BLaER1 treated with 17β-estradiol and CSF1 and Interleukin-3, amounts not matched to agents 10 nM and 100 nM (cell line): Measurements from ENCODE around the gene MAPK7.

ENCODE experiments used
- H3K27ac ChIP-seq, 11 experiments: shearing (Covaris generic); formaldehyde crosslinking; 2 replicates each; pipeline ENCODE4 v1.8.1; 2022
- H3K27me3 ChIP-seq, 11 experiments: shearing (Covaris generic); formaldehyde crosslinking; 2 replicates each; pipeline ENCODE4 v1.8.1; 2022
- H3K36me3 ChIP-seq, 11 experiments: shearing (Covaris generic); formaldehyde crosslinking; 2 replicates each; pipeline ENCODE4 v1.8.1; 2022
- H3K4me1 ChIP-seq, 10 experiments: shearing (Covaris generic); formaldehyde crosslinking; 2 replicates each; pipeline ENCODE4 v1.8.1; 2022
- H3K4me2 ChIP-seq, 11 experiments: shearing (Covaris generic); formaldehyde crosslinking; 2 replicates each; pipeline ENCODE4 v1.8.1; 2022
- H3K4me3 ChIP-seq, 10 experiments: shearing (Covaris generic); formaldehyde crosslinking; 2 replicates each; pipeline ENCODE4 v1.8.1; 2022
- H3K9ac ChIP-seq, 11 experiments: shearing (Covaris generic); formaldehyde crosslinking; 2 replicates each; pipeline ENCODE4 v1.8.1; 2022
- H3K9me3 ChIP-seq, 11 experiments: shearing (Covaris generic); formaldehyde crosslinking; replicated peaks in 1 of 11; 2 replicates each; pipeline ENCODE4 v1.8.1; 2022
- H4K20me1 ChIP-seq, 11 experiments: shearing (Covaris generic); formaldehyde crosslinking; 2 replicates each; pipeline ENCODE4 v1.8.1; 2022
- Cebpa-rat ChIP-seq, 11 experiments: shearing (Covaris generic); IDR thresholded peaks; 2 replicates each; pipeline ENCODE4 v1.8.1; 2022

The MAPK7 gene

DNA sequence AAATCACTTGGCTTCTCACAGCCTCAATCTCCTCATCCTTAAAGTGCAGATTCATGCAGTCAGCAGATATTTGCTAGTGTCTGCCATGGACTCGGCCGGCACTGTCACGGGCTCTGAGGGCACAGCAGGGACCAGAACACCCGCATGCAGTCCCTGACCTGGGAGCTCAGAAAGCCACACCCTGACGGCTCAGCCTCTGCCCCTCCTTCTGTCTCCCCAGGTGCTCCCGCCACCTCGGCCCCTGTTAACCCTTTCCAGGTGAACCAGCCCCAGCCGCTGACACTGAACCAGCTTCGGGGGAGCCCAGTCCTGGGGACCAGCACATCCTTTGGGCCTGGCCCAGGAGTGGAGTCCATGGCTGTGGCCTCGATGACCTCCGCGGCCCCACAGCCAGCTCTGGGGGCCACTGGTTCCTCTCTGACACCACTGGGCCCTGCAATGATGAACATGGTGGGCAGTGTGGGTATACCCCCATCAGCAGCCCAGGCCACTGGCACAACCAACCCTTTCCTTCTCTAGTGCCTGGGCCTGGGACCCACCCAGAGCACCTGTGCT lies 44.5 kb upstream of the MAPK7 start:
- Histone ChIP-seq H3K27ac (no peak overlapping the region), H3K36me3 (no peaks in the 10 kb centered on the region), H3K4me3 (no peak overlapping the region), H3K4me1 (no peaks in the 10 kb centered on the region), H4K20me1 (peaks cover 0 to 72% (median 15%) of the 10 kb centered on the region in 11 experiments; a peak in 11 of 22 replicates), H3K27me3 (peaks cover 0 to 69% (median 20%) of the 10 kb centered on the region in 11 experiments; a peak in 14 of 22 replicates), H3K4me2 (no peak overlapping the region), H3K9ac (no peak overlapping the region), H3K9me3 (no peaks in the 10 kb centered on the region)
- no peak for TF ChIP-seq Cebpa-rat (IDR thresholded peaks at IDR 0.05)

DNA sequence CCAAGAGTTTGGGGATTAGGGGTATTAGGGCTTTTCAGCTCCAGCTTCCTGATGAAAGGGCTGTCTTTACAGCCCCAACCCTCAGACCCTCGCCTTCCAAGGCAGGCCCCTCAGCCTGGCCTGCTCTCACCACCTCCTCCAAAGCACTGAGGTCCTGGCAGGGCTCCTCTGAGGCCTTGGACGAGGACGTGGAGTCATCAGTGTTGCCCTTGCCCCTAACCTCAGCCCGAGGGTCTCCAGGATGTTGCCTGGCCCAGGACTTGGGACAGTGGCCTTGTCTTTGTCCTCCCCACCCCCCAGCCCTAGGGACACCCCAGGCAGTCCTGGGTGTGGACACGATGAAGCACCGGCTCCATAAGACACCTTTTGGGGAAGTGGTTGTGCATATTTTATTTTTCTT lies 44.0 kb upstream of the MAPK7 start:
- Histone ChIP-seq H3K9me3 (no peaks in the 10 kb centered on the region), H4K20me1 (peaks cover 0 to 68% (median 16%) of the 10 kb centered on the region in 11 experiments; a peak in 11 of 22 replicates), H3K9ac (no peak overlapping the region), H3K36me3 (no peaks in the 10 kb centered on the region), H3K27me3 (peaks cover 0 to 67% (median 20%) of the 10 kb centered on the region in 11 experiments; a peak in 14 of 22 replicates), H3K4me3 (no peak overlapping the region), H3K4me2 (no peak overlapping the region), H3K27ac (no peak overlapping the region), H3K4me1 (no peaks in the 10 kb centered on the region)
- TF ChIP-seq Cebpa-rat (IDR thresholded peaks at IDR 0.05) = no peak

DNA sequence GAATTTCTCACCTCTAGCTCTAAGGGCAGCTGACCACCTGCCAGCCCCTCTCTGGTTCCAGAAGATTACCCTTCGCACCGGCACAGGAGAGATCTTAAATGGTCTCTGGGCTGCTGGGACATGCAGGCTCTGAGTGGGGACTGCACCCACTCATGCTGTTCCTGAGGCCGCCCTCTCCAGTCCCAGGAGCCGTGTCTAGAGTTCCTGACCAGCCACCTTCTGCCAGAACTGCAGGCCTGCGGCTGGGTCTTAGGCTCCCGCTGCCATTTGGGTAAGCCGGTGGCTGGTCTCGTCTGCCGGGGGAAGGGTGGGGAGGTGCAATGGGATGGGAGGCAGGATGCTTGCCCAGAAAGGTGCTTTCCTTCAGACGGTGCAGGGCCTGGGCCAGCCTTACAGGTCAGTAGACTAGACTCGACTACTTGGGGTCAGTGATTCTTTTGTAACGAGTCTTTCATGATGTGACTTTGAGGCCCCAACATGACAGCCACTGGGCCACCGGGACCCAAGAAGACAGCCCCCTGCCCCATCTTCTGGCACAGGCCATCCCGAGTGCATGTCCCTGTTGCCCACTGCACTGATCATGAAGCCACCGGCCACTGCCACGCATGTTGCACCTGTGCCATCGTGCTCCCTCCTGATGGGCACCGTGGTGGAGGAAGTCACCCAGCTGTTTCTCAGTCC lies 42.2 kb upstream of the MAPK7 start:
- H3K36me3 ChIP-seq = no peaks in the 10 kb centered on the region
- H3K9me3 ChIP-seq = no peaks in the 10 kb centered on the region
- peaks cover 0 to 57% (median 16%) of the 10 kb centered on the region in 11 experiments; a peak in 11 of 22 replicates for H4K20me1 ChIP-seq
- no peak overlapping the region for H3K4me2 ChIP-seq
- H3K9ac ChIP-seq = no peak overlapping the region
- no peaks in the 10 kb centered on the region for H3K4me1 ChIP-seq
- no peak for TF ChIP-seq Cebpa-rat (IDR thresholded peaks at IDR 0.05)
- H3K4me3 ChIP-seq = no peak overlapping the region
- H3K27ac ChIP-seq = no peak overlapping the region
- peaks cover 0 to 56% (median 20%) of the 10 kb centered on the region in 11 experiments; a peak in 14 of 22 replicates for H3K27me3 ChIP-seq

DNA sequence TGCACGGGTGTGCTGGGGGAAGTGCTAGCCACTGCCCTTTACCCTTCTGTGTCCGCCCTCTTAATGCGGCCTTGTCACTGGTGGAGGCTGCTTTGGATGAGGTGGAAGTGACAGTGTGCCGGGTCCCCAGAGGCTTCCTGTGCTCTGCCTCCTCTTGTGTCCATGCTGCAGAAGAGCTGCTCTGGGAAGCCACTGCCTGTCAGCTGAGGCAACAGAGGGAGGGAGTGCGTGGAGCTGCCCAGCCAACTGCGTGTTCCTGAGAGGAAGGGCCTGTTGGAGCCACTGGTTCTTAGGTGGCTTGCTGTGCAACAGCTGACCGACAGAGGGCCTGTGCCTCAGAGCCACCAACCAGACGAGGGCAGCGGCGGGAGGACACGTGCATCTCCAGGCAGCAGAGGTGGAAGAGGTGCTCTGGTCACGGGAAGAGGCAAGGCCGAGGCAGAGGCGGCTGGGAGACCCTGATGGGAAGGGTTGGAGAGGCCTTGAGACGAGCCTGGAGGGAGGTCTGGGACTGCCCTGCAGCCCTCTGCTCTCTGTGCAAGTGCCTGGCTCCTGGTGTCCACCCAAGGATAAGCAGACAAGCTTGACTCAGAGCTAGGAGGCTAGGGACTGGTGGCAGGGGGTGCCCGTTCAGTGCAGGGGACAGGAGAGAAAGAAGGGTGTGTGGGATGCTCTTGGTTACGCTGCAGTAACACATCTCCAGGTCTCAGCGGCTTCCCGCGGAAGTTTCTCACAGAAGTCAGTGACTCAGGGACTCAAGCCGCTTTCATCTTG lies 41.2 kb upstream of the MAPK7 start:
- Histone ChIP-seq H3K9me3 (no peaks in the 10 kb centered on the region), H3K36me3 (no peaks in the 10 kb centered on the region), H3K27me3 (peaks cover 0 to 59% (median 19%) of the 10 kb centered on the region in 11 experiments; a peak in 14 of 22 replicates), H3K27ac (no peak overlapping the region), H3K4me1 (no peaks in the 10 kb centered on the region), H4K20me1 (peaks cover 0 to 56% (median 16%) of the 10 kb centered on the region in 11 experiments; a peak in 13 of 22 replicates), H3K9ac (no peak overlapping the region), H3K4me3 (no peak overlapping the region), H3K4me2 (no peak overlapping the region)
- no peak for TF ChIP-seq Cebpa-rat (IDR thresholded peaks at IDR 0.05)

DNA sequence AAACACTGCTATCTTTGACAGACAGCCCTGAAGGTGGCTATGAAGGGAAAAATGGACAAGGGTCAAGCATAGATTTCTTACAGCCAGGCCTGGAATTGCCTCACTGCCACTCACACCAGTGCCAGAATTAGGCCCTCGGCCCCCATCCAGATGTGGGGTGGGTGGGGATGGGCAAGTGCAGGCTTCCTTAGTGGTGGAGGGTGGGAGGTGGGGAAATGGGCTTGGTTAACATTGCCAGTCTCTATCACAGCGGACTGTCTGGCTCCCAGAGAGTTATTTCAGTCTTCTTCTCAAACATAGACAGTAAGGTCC lies 40.6 kb upstream of the MAPK7 start:
- no peak for TF ChIP-seq Cebpa-rat (IDR thresholded peaks at IDR 0.05)
- no peaks in the 10 kb centered on the region for H3K36me3 ChIP-seq
- peaks cover 0 to 56% (median 16%) of the 10 kb centered on the region in 11 experiments; a peak in 13 of 22 replicates for H4K20me1 ChIP-seq
- no peaks in the 10 kb centered on the region for H3K9me3 ChIP-seq
- no peak overlapping the region for H3K27ac ChIP-seq
- H3K4me3 ChIP-seq = no peak overlapping the region
- no peaks in the 10 kb centered on the region for H3K4me1 ChIP-seq
- no peak overlapping the region for H3K4me2 ChIP-seq
- no peak overlapping the region for H3K9ac ChIP-seq
- H3K27me3 ChIP-seq = peaks cover 0 to 59% (median 18%) of the 10 kb centered on the region in 11 experiments; a peak in 14 of 22 replicates

DNA sequence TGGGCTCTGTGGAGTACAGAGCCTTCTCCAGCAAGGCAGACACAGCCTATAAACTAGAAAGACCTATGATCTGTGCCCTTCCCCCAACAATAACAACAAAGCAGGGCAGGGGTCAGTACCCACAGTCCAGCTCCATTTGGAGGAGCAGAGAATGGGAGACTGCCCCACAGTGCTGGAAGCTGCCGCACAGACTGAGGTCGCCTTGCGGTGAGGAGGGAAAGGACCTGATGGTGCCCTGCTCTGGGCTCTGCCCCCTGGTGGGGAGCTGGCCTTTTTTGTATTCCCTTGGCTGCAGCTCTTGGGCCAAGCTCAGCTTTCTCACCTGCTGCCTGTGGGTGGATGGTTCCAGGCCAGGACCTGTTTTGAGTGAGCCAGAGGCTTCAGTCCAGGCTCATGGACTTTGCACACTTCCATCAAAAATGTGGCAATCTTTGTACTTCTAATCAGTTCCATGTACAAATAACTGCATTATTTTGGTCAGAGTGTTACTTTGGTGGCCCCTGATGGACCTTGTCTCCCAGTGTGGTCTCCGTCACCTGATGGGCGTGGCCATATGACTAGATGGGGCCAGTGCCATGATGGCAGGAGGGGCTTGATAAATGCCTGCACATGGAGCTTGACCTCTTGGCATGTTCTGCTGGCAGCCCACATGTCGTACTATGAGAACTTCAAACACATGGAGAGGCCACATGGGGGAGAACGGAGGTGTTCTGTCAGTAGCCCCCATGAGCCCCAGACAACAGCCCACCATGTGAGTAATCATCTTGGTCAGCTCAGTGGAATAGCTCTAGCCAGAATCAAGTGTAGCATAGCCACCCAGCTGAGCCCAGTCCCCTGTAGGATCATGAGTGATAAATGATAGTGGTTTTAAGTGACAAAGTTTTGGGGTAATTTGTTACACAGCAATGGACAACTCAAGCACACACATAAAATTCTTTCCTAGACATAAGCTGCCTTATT lies 40.0 kb upstream of the MAPK7 start:
- Histone ChIP-seq H4K20me1 (peaks cover 0 to 52% (median 16%) of the 10 kb centered on the region in 11 experiments; a peak in 13 of 22 replicates), H3K27ac (no peak overlapping the region), H3K27me3 (peaks cover 0 to 59% (median 18%) of the 10 kb centered on the region in 11 experiments; a peak in 14 of 22 replicates), H3K36me3 (no peaks in the 10 kb centered on the region), H3K4me3 (no peak overlapping the region), H3K9ac (no peak overlapping the region), H3K4me1 (no peaks in the 10 kb centered on the region), H3K4me2 (no peak overlapping the region), H3K9me3 (no peaks in the 10 kb centered on the region)
- TF ChIP-seq Cebpa-rat (IDR thresholded peaks at IDR 0.05) = no peak

DNA sequence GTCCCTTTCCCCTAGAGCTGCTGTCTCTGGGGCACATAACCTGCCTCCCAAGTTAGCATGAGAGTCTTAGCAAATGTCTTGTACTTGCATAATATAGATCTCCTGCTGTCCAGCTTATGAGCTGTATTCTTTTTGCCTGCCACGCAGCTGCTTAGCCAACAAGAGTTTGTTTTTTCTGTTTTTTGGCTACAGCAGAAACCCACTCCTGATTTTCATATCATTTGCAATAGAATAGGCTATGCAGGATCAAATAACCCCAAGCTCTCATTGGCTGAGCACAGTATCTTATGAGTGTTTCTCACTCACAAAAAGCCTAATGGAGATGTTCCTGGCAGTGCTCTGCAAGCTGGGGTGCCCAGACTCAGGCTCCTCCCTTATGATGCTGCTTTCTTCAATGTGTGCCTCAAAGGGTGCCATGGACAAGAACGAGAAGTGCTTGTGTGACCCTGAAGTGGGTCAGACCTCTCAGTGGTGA lies 38.9 kb upstream of the MAPK7 start:
- no peak overlapping the region for H3K27ac ChIP-seq
- no peaks in the 10 kb centered on the region for H3K9me3 ChIP-seq
- H3K36me3 ChIP-seq = no peaks in the 10 kb centered on the region
- peaks cover 0 to 51% (median 13%) of the 10 kb centered on the region in 11 experiments; a peak in 11 of 22 replicates for H4K20me1 ChIP-seq
- no peak overlapping the region for H3K4me3 ChIP-seq
- no peak overlapping the region for H3K4me2 ChIP-seq
- peaks cover 0 to 49% (median 18%) of the 10 kb centered on the region in 11 experiments; a peak in 14 of 22 replicates for H3K27me3 ChIP-seq
- no peaks in the 10 kb centered on the region for H3K4me1 ChIP-seq
- TF ChIP-seq Cebpa-rat (IDR thresholded peaks at IDR 0.05) = no peak
- H3K9ac ChIP-seq = no peak overlapping the region

DNA sequence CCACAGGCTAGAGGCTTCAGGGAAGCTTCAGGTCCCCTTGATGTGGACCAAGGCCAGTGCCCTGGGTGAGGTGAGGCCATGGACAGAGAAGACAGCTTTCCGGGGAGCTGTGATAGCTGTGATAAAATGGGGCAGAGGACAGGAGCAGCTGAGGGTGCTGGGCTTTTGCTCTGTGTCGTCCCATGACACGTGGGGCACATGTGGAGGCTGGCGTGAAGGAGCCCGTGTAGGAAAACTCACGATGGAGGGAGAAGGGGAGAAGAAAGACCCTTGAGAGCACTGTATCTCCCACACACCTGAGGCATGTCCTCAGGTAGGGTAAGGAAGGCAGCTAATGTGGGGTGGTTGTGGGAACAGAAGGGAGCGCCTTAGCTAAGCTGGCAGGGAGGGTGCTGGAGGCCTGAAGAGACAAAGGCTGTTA lies 37.1 kb upstream of the MAPK7 start:
- Histone ChIP-seq H3K27me3 (peaks cover 0 to 47% (median 11%) of the 10 kb centered on the region in 11 experiments; a peak in 14 of 22 replicates), H3K36me3 (no peaks in the 10 kb centered on the region), H3K4me2 (no peak overlapping the region), H4K20me1 (peaks cover 0 to 60% (median 18%) of the 10 kb centered on the region in 11 experiments; a peak in 14 of 22 replicates), H3K9ac (no peak overlapping the region), H3K4me3 (no peak overlapping the region), H3K9me3 (no peaks in the 10 kb centered on the region), H3K4me1 (peaks cover under 1 to 5% (median 2%) of the 10 kb centered on the region in 10 experiments), H3K27ac (no peak overlapping the region)
- no peak for TF ChIP-seq Cebpa-rat (IDR thresholded peaks at IDR 0.05)
